ENCODE measurements around the gene USP47.

GRCh38 chr11:11958403-11959231 is 116.8 kb downstream of the USP47 start:
- TF ChIP-seq CTCF (conservative IDR thresholded peaks at IDR 0.05; ENCODE audit: low read depth, low read length) = no peak
- TF ChIP-seq EZH2 (IDR thresholded peaks at IDR 0.05; ENCODE audit: low read length, unreplicated experiment) = no peak
- no peak for TF ChIP-seq EZH2phosphoT487 (IDR thresholded peaks at IDR 0.05; ENCODE audit: borderline replicate concordance, low read length)

All from PC-3 (cell line).